GM21390 (cell line): ENCODE data around the gene ITPR2.
"Not testable (repeated sequence)": the region's sequence is repeated elsewhere in the genome, so short reads cannot be mapped to it uniquely, and the experiment has no call there.

ENCODE experiments used
- ATAC-seq: cut with Tn5 transposase; IDR thresholded peaks from one replicate; pipeline ENCODE4 v1.9.1; 2021; ENCODE audit not compliant: unreplicated experiment

ITPR2 gene

GRCh38 chr12:26680727-26681455 lies 152.1 kb downstream of the ITPR2 start:
- ATAC-seq: no peak

GRCh38 chr12:26678697-26679660 lies 154.0 kb downstream of the ITPR2 start:
- ATAC-seq: no peak

- not testable (repeated sequence) for ATAC-seq
Observed at GRCh38 chr12:26671487-26671886, 161.5 kb downstream of the ITPR2 start.

GRCh38 chr12:26668847-26669246 lies 164.1 kb downstream of the ITPR2 start:
- ATAC-seq: no peak

GRCh38 chr12:26668230-26668629 lies 164.8 kb downstream of the ITPR2 start:
- ATAC-seq: no peak

- ATAC-seq: no peak
Observed at GRCh38 chr12:26666286-26666685, 166.7 kb downstream of the ITPR2 start.

GRCh38 chr12:26661399-26661798 lies 171.6 kb downstream of the ITPR2 start:
- ATAC-seq: no peak

- ATAC-seq: no peak
Observed at GRCh38 chr12:26659930-26660329, 173.1 kb downstream of the ITPR2 start.

GRCh38 chr12:26658991-26659390 lies 174.0 kb downstream of the ITPR2 start:
- no peak for ATAC-seq

- no peak for ATAC-seq
Observed at GRCh38 chr12:26654623-26655022, 178.4 kb downstream of the ITPR2 start.

GRCh38 chr12:26651566-26652188 lies 181.3 kb downstream of the ITPR2 start:
- no peak for ATAC-seq

GRCh38 chr12:26651036-26651435 lies 182.0 kb downstream of the ITPR2 start:
- no peak for ATAC-seq

GRCh38 chr12:26648999-26649398 lies 184.0 kb downstream of the ITPR2 start:
- ATAC-seq: no peak

GRCh38 chr12:26648584-26648983 lies 184.4 kb downstream of the ITPR2 start:
- ATAC-seq: no peak

- no peak for ATAC-seq
Observed at GRCh38 chr12:26648066-26648465, 184.9 kb downstream of the ITPR2 start.

- ATAC-seq: no peak
Observed at GRCh38 chr12:26647088-26647487, 185.9 kb downstream of the ITPR2 start.

GRCh38 chr12:26646571-26646970 lies 186.4 kb downstream of the ITPR2 start:
- ATAC-seq: no peak

GRCh38 chr12:26644376-26644775 lies 188.6 kb downstream of the ITPR2 start:
- ATAC-seq: not testable (repeated sequence)

GRCh38 chr12:26643532-26644315 lies 189.3 kb downstream of the ITPR2 start:
- no peak for ATAC-seq

- ATAC-seq: no peak
Observed at GRCh38 chr12:26642361-26642760, 190.6 kb downstream of the ITPR2 start.
